GM18873 (cell line): Measurements from ENCODE around the gene KIF27.
"Not testable (repeated sequence)": the region's sequence is repeated elsewhere in the genome, so short reads cannot be mapped to it uniquely, and the experiment has no call there.

Experiments used
- ATAC-seq: cut with Tn5 transposase; IDR thresholded peaks from one replicate; pipeline ENCODE4 v1.9.1; 2021; ENCODE audit warnings: mild to moderate bottlenecking, moderate library complexity, moderate number of reproducible peaks; ENCODE audit not compliant: unreplicated experiment, low FRiP score

The KIF27 gene

DNA sequence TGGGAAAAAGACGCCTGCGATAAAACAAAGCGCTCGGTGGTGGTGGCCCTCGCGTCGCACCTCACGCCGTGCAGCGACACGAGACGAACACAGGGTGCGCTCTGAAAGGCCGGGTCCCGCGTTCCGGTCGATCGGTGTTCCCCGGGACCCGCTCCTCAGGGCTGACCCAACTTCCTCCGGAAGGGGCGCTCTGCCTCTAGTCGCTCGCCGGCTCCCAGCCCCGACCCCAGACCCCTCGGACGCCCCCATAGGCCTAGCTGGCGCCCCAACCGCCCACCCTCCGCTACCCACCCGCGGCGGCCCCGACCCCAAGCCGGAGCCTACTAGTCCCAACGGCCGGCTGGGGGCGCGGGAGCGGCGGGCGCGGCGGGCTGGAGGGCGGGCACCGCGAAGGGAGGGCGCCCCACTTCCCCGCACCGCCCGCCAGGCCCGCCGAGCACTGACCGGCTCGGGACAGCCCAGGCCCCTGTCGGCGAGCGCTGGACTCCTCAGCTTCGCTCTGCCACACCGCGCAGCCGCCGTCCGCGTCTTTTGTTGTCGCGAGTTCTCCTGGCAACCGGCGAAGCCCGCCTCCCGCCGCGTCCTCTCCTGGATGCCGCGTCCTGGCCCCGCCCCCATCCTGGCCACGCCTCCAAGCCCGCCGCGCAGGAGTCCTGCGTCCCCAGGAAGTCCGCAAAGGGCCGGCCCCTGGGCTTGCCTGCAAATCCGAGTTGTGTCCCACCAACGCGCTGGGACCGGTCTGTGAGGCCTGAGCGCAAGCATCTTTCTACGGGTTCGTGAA, at the start of gene KIF27:
TSS of gene KIF27 (minus strand) at position 506 of the 781 bp plus-strand sequence. CDS start 5,841 bp downstream, outside the sequence.
- peak; percentile 94 for ATAC-seq

GRCh38 chr9:83969602-83970001, 48.4 kb upstream of the KIF27 start:
- no peak for ATAC-seq

GRCh38 chr9:83967073-83967472, 45.8 kb upstream of the KIF27 start:
- no peak for ATAC-seq

GRCh38 chr9:83966209-83966582, 45.0 kb upstream of the KIF27 start:
- ATAC-seq: no peak

GRCh38 chr9:83965350-83966208, 44.3 kb upstream of the KIF27 start:
- ATAC-seq: no peak

GRCh38 chr9:83964973-83965349, 43.7 kb upstream of the KIF27 start:
- ATAC-seq: no peak

DNA sequence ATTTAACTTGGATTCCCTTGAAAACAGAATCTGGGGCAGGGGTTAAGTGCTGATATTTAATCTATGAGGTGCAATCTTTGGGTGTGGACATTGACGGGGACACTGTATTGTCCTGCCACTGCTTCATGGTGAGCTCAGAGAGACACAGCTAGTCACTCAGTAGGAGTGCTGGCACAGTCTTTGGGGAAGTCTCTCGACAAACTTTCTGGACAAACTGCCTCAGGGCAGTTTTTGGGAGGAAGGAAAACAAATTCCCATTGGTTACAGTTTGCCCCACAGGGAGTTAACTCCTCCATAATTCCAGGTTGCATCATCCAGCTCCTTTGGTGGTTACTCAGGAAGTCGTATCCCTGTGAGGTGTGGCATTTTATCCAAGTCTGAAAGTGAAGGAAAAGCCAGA, 40.9 kb upstream of the KIF27 start:
- ATAC-seq: no peak

DNA sequence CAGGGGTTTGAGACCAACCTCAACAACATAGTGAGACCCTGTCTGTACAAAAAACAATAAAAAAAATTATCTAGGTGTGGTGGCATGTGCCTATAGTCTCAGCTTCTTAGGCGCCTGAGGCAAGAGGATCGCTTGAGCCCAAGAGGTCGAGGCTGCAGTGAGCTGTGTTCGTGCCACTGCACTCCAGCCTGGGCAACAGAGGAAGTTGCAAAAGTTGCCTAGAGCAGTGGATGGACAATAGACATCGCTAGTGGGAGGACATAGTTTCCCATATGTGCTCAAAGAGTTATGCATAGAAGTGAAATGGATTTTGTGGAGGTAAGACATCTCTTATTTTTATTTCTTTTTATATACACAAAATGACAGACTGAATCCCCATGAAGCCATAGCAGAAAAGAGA, 39.8 kb upstream of the KIF27 start:
- ATAC-seq: no peak

- ATAC-seq: no peak
These were observed 37.8 kb upstream of the KIF27 start for GRCh38 chr9:83959061-83959460.

DNA sequence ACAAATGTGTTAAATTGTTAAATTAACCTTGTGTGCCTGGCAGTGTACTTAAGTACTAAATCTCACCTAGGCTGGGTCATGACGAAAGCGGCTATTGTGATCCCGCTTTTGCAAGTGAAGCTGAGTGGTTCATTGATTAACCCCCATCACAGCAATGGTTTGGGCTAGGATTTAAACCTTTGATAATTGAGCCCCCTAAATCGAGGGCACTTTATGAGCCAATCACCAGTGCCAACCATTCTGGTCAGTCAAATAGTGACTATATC, 35.9 kb upstream of the KIF27 start:
- ATAC-seq: no peak

DNA sequence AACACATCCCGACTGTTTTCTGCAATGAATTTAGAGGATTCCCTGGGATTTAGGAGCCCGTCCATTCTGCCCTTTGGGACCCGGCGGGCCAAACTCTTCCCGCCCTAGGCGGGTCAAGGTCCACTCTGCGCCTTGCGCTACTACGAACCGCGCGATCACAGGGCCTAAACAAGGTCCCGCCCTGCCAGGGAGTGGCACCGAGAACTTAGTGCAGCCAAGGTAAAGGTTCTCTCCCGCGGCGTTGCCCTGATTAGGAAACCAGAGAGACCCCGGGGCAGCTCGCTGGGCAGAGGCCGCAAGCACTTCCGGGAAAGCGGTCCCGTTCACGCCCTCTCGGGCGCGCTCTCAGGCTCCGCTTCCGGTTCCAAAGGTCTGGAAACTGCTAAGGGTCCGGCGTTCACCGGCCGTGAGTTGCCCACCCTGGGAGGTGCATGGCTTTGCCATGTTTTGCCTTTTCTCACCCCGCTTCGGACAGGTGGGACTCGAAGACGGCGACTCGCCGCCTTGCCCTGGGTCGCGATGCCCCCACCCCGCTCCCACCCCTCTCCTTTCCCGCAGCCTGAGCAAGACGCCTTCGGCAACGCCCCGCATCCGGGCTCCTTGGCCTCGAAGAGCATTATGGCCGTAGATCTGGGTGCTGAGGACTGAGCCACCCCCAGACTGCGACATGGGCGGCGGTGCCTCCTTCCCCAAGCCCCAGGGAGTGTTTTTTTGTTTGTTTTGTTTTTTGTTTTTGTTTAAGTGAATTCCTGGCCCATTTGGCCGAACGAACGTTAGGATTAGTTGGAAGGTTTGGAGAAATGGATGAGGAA, 35.4 kb upstream of the KIF27 start:
- ATAC-seq: peak; percentile 54

DNA sequence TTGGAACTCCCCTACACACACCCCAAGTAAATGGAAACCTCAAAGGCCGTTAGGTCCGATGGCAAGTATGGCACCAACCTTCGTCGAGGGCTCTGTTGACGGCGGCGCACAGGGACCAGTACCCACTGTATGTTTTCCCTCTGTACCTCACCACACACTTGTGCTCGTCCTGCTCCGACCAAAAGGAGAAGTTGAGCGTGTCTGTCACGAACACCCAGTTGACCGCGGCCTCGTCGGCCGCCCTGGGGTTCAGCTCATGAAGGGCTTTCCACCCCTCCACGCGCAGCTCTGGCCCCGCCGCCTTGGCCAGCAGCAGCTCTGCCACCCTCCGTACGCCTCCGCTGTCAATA, 34.8 kb upstream of the KIF27 start:
- peak; percentile 45 for ATAC-seq

GRCh38 chr9:83948096-83948495, 26.9 kb upstream of the KIF27 start:
- ATAC-seq: not testable (repeated sequence)

DNA sequence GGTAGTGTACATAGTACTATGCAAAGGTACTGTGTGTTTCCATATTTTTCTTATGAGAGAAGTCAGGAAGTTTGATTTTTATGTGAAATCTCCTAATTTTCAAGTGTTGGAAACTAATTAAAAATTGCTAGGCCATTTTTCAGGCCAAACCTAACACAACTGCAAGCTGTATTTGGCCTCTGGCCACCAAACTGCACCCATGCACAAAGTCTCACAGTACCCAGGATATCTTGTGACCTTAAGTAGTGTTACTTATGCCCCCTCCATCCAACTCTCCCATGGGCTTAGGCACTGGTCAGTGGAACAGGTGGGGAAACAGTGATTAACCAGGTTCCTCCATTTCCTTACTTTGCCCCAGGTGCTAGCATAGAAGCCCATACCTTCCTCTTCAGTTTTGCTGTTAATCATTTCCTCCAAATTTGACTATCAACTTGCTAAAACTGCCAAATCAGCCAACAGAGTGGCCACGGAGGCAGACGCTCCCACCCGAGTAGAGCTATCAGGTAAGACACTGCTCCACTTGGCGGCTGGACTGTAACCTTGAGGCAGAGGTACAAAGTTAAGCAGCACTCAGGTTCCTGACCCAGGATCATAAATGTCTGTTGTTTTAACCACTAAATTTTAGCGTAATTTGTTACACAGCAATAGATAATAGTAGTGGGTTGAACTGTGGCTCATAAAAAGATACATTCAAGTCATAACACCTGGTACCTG, 19.5 kb upstream of the KIF27 start:
- no peak for ATAC-seq

DNA sequence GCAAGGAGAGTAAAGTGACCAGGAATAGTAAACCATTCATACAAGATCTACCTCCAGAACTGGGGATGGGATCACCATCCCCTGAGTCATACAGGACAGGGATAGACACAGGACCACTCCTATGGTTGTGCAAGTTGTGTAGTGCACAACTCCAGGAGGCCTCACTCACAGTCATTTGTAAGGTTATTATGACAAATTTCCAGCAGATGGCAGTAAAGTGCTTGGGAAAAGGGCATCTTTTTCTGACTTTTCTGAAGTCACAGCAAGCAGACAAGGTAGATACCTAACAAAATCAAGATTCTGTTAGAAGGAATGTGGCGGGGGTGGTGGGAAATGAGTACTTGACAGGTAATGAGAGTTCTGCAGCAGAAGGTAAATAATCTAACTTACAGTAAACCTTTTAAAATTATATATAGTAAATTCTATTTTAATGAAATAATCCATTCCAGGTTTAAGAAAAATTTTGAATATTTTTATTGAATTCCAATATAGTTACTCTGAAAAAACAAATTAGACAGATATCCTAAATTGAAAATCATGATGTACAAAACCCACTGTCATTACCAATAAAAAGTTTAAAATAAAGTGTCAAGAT, 16.7 kb upstream of the KIF27 start:
- peak; percentile 55 for ATAC-seq

DNA sequence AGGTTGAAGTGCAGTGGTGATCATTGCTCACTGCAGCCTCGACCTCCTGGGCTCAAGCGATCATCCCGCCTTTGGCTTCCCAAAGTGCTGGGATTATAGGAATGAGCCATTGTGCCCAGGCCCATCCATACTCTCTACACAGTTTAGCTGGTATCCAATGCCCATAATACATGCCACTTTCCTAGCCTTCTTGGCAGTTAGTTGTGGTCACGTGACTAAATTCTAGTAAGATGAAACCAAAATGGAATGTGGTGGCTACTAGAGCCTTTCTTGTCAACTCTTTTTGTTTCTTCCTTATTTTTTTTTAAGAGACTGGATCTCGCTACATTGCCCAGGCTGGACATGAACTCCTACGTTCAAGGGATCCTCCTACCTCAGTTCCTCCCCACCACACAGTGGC, 15.3 kb upstream of the KIF27 start:
- ATAC-seq: no peak

DNA sequence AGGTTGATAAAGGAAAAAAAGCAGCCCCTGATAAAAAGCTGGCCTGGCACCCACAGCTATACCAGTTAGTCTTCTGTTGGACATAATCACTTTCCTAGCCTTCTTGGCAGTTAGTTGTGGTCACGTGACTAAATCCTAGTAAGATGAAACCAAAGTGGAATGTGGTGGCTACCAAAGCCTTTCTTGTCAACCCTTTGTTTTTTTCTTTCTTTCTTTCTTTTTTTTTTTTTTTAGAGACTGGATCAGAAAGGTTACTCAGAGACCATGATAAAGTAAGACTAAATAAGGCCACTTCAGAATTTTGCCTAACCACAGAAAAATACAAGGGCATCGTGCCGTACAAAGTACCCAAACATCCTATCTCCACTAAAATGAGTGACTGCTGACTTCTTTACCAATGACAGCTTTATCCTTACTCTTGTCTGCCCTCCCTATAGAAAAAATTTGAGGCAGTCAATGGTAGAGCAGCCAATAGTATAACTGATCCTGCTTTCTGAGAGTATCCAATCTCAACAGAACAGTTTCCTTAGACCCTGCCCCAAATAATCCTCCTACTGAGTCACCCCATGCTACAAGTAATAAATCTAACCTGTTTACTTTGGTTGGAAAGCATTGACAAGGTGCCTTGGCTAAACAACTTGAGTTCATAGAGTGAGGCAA, 14.2 kb upstream of the KIF27 start:
- no peak for ATAC-seq

DNA sequence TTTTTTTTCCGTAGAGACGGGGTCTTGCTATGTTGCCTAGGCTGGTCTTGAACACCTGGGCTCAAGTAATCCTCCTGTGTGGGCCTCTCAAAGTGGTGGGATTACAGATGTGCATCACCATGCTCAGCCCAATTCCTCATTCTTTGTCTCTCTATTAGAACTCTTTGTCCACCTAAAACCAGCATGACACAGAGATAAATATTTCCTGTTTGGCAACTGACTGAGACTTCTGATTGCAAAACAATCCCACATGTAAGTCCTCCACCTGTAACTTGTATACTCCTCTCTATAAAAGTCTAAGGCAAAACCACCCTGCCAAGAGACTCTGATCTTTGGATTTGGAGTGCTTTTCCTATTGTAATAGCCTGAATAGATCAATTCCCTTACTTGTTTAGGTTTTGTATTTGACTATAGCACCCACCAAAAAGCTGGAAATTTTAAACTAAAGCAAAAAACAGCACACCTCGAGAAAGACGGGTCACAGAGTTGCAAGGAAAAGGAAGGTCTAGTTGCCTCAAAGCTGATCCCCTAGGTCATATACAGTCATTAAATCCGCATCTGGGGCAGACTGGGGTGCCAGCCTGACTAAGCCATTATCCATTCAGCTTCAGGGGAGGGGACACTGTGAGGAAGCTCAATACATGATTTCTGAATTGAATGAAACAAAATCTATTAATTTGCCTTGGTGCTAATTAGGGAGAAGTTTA, 13.5 kb upstream of the KIF27 start:
- no peak for ATAC-seq

GRCh38 chr9:83933790-83934189, 12.6 kb upstream of the KIF27 start:
- no peak for ATAC-seq
